AG04450 (cell line): ENCODE measurements around the gene LCE1B. TPM values are rescaled to one million over a fixed set of nuclear protein-coding genes. Genes with fewer than 3 reads are reported as not detected.

ENCODE experiments used
- CTCF ChIA-PET: fragments of 300-600, 350-600 bp; formaldehyde crosslinking; extraction: SDS; loops from one replicate; lab custom pipeline; 2022; ENCODE audit warnings: antibody characterized with exemption, inconsistent platforms; lab: Charles Lee
- POLR2A ChIA-PET: fragments of 350-600 bp; formaldehyde crosslinking; extraction: SDS; loops from one replicate; lab custom pipeline; 2021; ENCODE audit warnings: antibody characterized with exemption, inconsistent platforms; lab: Yijun Ruan, JAX
- DNase-seq: peaks from one replicate; pipeline ENCODE4 v3.0.0-alpha.2; 2011; ENCODE audit warnings: low read depth, low spot score
- H3K27ac ChIP-seq: one replicate; pipeline ENCODE4 v1.5.1; 2012; ENCODE audit warnings: low read depth, low read length, control low read depth
- H3K27me3 ChIP-seq: one replicate; pipeline ENCODE4 v1.6.0; 2012; ENCODE audit warnings: low read length; ENCODE audit not compliant: control insufficient read depth, insufficient read depth
- H3K4me3 ChIP-seq: 2 replicates; pipeline ENCODE4 v1.5.1; 2011; ENCODE audit warnings: mild to moderate bottlenecking, low read depth, low read length, control low read depth
- H3K9me3 ChIP-seq: 2 replicates; pipeline ENCODE4 v1.5.1; 2012; ENCODE audit warnings: low read length; ENCODE audit not compliant: control insufficient read depth, insufficient read depth
- CTCF ChIP-seq: IDR thresholded peaks from 2 replicates; pipeline ENCODE4 v1.5.1; 2011; ENCODE audit warnings: low read depth, low read length, control low read depth, inconsistent platforms
- polyA plus RNA-seq: library from polyadenylated mRNA; depleted of rRNA; stranded (reverse); fragments of >200 nt; gene quantifications from 2 replicates; pipeline ENCODE4 v1.2.3, GENCODE V29; 2011; rRNA removed

LCE1B gene
- polyA plus RNA-seq, 1 experiment, result not detected

- CTCF ChIA-PET, result no interaction called here
- H3K9me3 ChIP-seq, result no peaks in the 10 kb centered on the region
- no peak overlapping the region for H3K4me3 ChIP-seq
- POLR2A ChIA-PET, result no interaction called here
- no peak for TF ChIP-seq CTCF
- no peaks in the 10 kb centered on the region for H3K27me3 ChIP-seq
- no peak overlapping the region for H3K27ac ChIP-seq
- no peak for DNase-seq
Observed at GRCh38 chr1:152858062-152858461, 46.3 kb downstream of the LCE1B start.

GRCh38 chr1:152859696-152860095 lies 47.9 kb downstream of the LCE1B start, which contains the start of gene LCE7A:
TSS of gene LCE7A (plus strand) at chr1:152859996. CDS start at chr1:152860698, 702 bp downstream.
- CTCF ChIA-PET, result no interaction called here
- Histone ChIP-seq H3K27me3 (no peaks in the 10 kb centered on the region), H3K27ac (no peak within 1 kb of the TSS), H3K9me3 (no peaks in the 10 kb centered on the region), H3K4me3 (no peak within 1 kb of the TSS)
- no peak for TF ChIP-seq CTCF
- POLR2A ChIA-PET, result no interaction called here
- no peak for DNase-seq

GRCh38 chr1:152860129-152860528 lies 48.4 kb downstream of the LCE1B start:
- POLR2A ChIA-PET, result no interaction called here
- no peak for TF ChIP-seq CTCF
- H3K27me3 ChIP-seq, result no peaks in the 10 kb centered on the region
- no peak for DNase-seq
- H3K4me3 ChIP-seq, result no peak overlapping the region
- CTCF ChIA-PET, result no interaction called here
- H3K27ac ChIP-seq, result no peak overlapping the region
- no peaks in the 10 kb centered on the region for H3K9me3 ChIP-seq

- DNase-seq, result no peak
- ChIA-PET CTCF (no interaction called here), POLR2A (no interaction called here)
- Histone ChIP-seq H3K4me3 (no peak overlapping the region), H3K9me3 (no peaks in the 10 kb centered on the region), H3K27ac (no peak overlapping the region), H3K27me3 (no peaks in the 10 kb centered on the region)
- TF ChIP-seq CTCF, result no peak
Observed at GRCh38 chr1:152861374-152861773, 49.6 kb downstream of the LCE1B start.

Other genes with a start within 250 kb of the LCE1B start
- gene LCE3E, start 245.2 kb upstream of the LCE1B start, polyA plus RNA-seq, result not detected in 2 replicates
- gene LCE3D, start 231.5 kb upstream of the LCE1B start, polyA plus RNA-seq, result not detected in 2 replicates
- not detected in 2 replicates for gene LCE3C, start 211.7 kb upstream of the LCE1B start, polyA plus RNA-seq
- not detected in 2 replicates for gene LCE3B, start 198.2 kb upstream of the LCE1B start, polyA plus RNA-seq
- gene LCE3A, start 188.9 kb upstream of the LCE1B start, polyA plus RNA-seq, result not detected in 2 replicates
- gene LCE2D, start 148.6 kb upstream of the LCE1B start, polyA plus RNA-seq, result not detected in 2 replicates
- not detected in 2 replicates for gene LCE2C, start 136.7 kb upstream of the LCE1B start, polyA plus RNA-seq
- gene LCE2B, start 125.8 kb upstream of the LCE1B start, polyA plus RNA-seq, result not detected in 2 replicates
- gene LCE2A, start 113.6 kb upstream of the LCE1B start, polyA plus RNA-seq, result not detected in 2 replicates
- not detected in 2 replicates for gene LCE4A, start 103.8 kb upstream of the LCE1B start, polyA plus RNA-seq
- not detected in 2 replicates for gene KPRP, start 53.9 kb upstream of the LCE1B start, polyA plus RNA-seq
- not detected in 2 replicates for gene LCE1F, start 36.8 kb upstream of the LCE1B start, polyA plus RNA-seq
- not detected in 2 replicates for gene LCE1E, start 25.7 kb upstream of the LCE1B start, polyA plus RNA-seq
- gene LCE1D, start 15.2 kb upstream of the LCE1B start, polyA plus RNA-seq, result not detected in 2 replicates
- gene LCE1C, start 5.3 kb upstream of the LCE1B start, polyA plus RNA-seq, result not detected in 2 replicates
- not detected in 2 replicates for gene LCE1A, start 15.5 kb downstream of the LCE1B start, polyA plus RNA-seq
- not detected in 2 replicates for gene LCE6A, start 30.9 kb downstream of the LCE1B start, polyA plus RNA-seq
- gene LCE7A, start 48.0 kb downstream of the LCE1B start, polyA plus RNA-seq, result not detected in 2 replicates
- gene SMCP, start 66.4 kb downstream of the LCE1B start, polyA plus RNA-seq, result not detected in 2 replicates
- gene IVL, start 96.6 kb downstream of the LCE1B start, polyA plus RNA-seq, result not detected in 2 replicates
- gene SPRR5, start 135.2 kb downstream of the LCE1B start, polyA plus RNA-seq, result not detected in 2 replicates
- not detected in 2 replicates for gene SPRR4, start 158.7 kb downstream of the LCE1B start, polyA plus RNA-seq
- not detected in 2 replicates for gene SPRR1A, start 172.1 kb downstream of the LCE1B start, polyA plus RNA-seq
- not detected in 2 replicates for gene SPRR3, start 189.8 kb downstream of the LCE1B start, polyA plus RNA-seq
- not detected in 2 replicates for gene SPRR1B, start 219.2 kb downstream of the LCE1B start, polyA plus RNA-seq
- gene SPRR2D, start 229.1 kb downstream of the LCE1B start, polyA plus RNA-seq, result not detected in 2 replicates
- gene SPRR2A, start 245.5 kb downstream of the LCE1B start, polyA plus RNA-seq, result not detected in 2 replicates